Measurements from ENCODE around the gene CCDC83.

CCDC83 gene

GRCh38 chr11:85886089-85887056 lies 31.2 kb downstream of the CCDC83 start:
- peak overlapping the region; percentile 50 for H3K4me3 Mint-ChIP-seq

GRCh38 chr11:85889108-85889507 lies 33.9 kb downstream of the CCDC83 start:
- no peak overlapping the region for H3K27ac Mint-ChIP-seq
- no peaks in the 10 kb centered on the region for H3K9me3 Mint-ChIP-seq
- TF ChIP-seq CTCF (IDR thresholded peaks at IDR 0.05) = no peak
- no peak for DNase-seq
- no peak overlapping the region for H3K4me3 Mint-ChIP-seq
- peaks cover 89% of the 10 kb centered on the region for H3K4me1 Mint-ChIP-seq
- H3K27me3 Mint-ChIP-seq (ENCODE audit: low read depth, poor library complexity) = peaks cover 4% of the 10 kb centered on the region
- no peaks in the 10 kb centered on the region for H3K36me3 Mint-ChIP-seq (ENCODE audit: low read depth)

More at GRCh38 chr11:85886089-85887056, 31.2 kb downstream of the CCDC83 start:
- Mint-ChIP-seq H3K27me3 (ENCODE audit: low read depth, poor library complexity) (peaks cover 7% of the 10 kb centered on the region), H3K9me3 (no peaks in the 10 kb centered on the region), H3K4me1 (peaks cover 86% of the 10 kb centered on the region), H3K36me3 (ENCODE audit: low read depth) (no peaks in the 10 kb centered on the region), H3K27ac (no peak overlapping the region)
- DNase-seq = no peak
- no peak for TF ChIP-seq CTCF (IDR thresholded peaks at IDR 0.05)

GRCh38 chr11:85889676-85890579 lies 34.7 kb downstream of the CCDC83 start:
- TF ChIP-seq CTCF (IDR thresholded peaks at IDR 0.05) = no peak
- peak overlapping the region; percentile 9 for H3K27ac Mint-ChIP-seq
- no peaks in the 10 kb centered on the region for H3K36me3 Mint-ChIP-seq (ENCODE audit: low read depth)
- DNase-seq = no peak
- H3K9me3 Mint-ChIP-seq = no peaks in the 10 kb centered on the region
- H3K27me3 Mint-ChIP-seq (ENCODE audit: low read depth, poor library complexity) = peaks cover 6% of the 10 kb centered on the region
- H3K4me1 Mint-ChIP-seq = peaks cover 89% of the 10 kb centered on the region
- no peak overlapping the region for H3K4me3 Mint-ChIP-seq

GRCh38 chr11:85893395-85893794 lies 38.2 kb downstream of the CCDC83 start:
- Mint-ChIP-seq H3K27ac (peak overlapping the region; percentile 18), H3K9me3 (peaks cover 4% of the 10 kb centered on the region), H3K4me3 (no peak overlapping the region), H3K27me3 (ENCODE audit: low read depth, poor library complexity) (peaks cover 3% of the 10 kb centered on the region), H3K4me1 (peaks cover 61% of the 10 kb centered on the region), H3K36me3 (ENCODE audit: low read depth) (no peaks in the 10 kb centered on the region)
- DNase-seq = peak; percentile 25
- TF ChIP-seq CTCF (IDR thresholded peaks at IDR 0.05) = no peak

DNA sequence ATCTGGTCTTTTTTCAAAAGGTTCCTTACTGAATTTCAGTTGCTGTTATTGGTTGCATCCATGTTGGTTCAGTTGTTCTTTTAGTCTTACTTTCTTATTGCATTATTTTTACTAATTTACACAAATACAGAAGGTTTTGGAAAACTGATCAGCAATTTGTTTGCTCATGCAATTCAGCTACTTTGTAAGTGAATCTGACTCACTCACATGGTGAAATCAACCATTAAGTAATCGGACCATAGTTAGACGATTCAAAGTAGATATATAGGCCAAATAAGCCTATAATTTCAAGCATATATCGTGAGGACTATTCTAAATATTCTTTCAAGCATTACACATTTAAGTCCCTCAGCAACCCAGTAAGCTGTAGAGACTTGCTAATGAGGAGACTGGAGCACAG lies 41.7 kb downstream of the CCDC83 start:
- Mint-ChIP-seq H3K4me3 (no peak overlapping the region), H3K4me1 (peaks cover 31% of the 10 kb centered on the region), H3K27me3 (ENCODE audit: low read depth, poor library complexity) (peaks cover 10% of the 10 kb centered on the region), H3K36me3 (ENCODE audit: low read depth) (no peaks in the 10 kb centered on the region), H3K9me3 (peaks cover 4% of the 10 kb centered on the region), H3K27ac (no peak overlapping the region)
- TF ChIP-seq CTCF (IDR thresholded peaks at IDR 0.05) = no peak
- DNase-seq = no peak

All from nephron progenitor cell (in vitro differentiated cells).